Mesothelial cell of epicardium (in vitro differentiated cells): ENCODE data around the gene CDH24. TPM values are rescaled to one million over a fixed set of nuclear protein-coding genes. Genes with fewer than 3 reads are reported as not detected.

Source experiments
- DNase-seq, 2 experiments: peaks; one replicate each; pipeline ENCODE4 v3.0.0; 2021; ENCODE audit warnings: low spot score in 2 of 2; ENCODE audit not compliant: unreplicated experiment in 2 of 2
- H3K27ac Mint-ChIP-seq: 2 replicates; pipeline ENCODE4 v1.8.0; 2021; ENCODE audit warnings: mixed read lengths
- H3K27me3 Mint-ChIP-seq: 2 replicates; pipeline ENCODE4 v1.8.0; 2021; ENCODE audit warnings: low read depth, mixed read lengths
- H3K36me3 Mint-ChIP-seq: 2 replicates; pipeline ENCODE4 v1.8.0; 2021; ENCODE audit warnings: mixed read lengths
- H3K4me1 Mint-ChIP-seq: 2 replicates; pipeline ENCODE4 v1.8.0; 2021; ENCODE audit warnings: mixed read lengths
- H3K4me3 Mint-ChIP-seq: 2 replicates; pipeline ENCODE4 v1.8.0; 2021; ENCODE audit warnings: mild to moderate bottlenecking, moderate library complexity, mixed read lengths
- H3K9me3 Mint-ChIP-seq: 2 replicates; pipeline ENCODE4 v1.8.0; 2021; ENCODE audit warnings: mixed read lengths
- total RNA-seq: library from RNA; stranded (reverse); gene quantifications from 3 replicates; pipeline ENCODE4 v1.2.1, GENCODE V29; 2021
- TF ChIP-seq, protein P1 (sequence below): fragments of 200-600 bp; sonication (generic); IDR thresholded peaks from one replicate; pipeline ENCODE4 v1.5.0; 2021; ENCODE audit warnings: antibody characterized with exemption; ENCODE audit not compliant: unreplicated experiment

The CDH24 gene
- total RNA-seq, 1 donor from 2014 or later, result 30.4 TPM

DNA sequence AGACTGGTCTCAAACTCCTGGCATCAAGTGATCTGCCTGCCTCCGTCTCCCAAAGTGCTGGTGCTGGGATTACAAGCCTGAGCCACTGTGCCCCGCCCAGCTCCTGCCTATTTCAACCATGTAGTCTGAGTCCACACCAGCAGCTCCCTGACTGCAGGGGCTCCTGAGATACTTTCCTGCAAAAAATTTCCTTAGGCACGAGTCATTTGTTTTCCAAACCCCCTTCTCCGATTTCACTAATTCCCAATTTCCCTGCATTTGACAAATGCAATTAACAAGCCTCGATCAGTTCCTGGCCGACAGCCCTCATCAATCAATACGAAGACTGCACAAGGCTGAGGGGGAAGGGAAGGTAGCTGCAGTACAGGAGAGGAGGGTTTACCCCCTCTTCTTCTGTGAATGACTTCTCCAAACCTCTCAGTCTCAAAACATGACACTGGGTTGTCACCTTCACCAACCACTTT lies 32.7 kb downstream of the CDH24 start:
- Mint-ChIP-seq H3K27me3 (no peaks in the 10 kb centered on the region), H3K4me3 (no peak overlapping the region), H3K36me3 (peaks cover 29% of the 10 kb centered on the region), H3K9me3 (no peaks in the 10 kb centered on the region), H3K4me1 (peaks cover 16% of the 10 kb centered on the region), H3K27ac (peak overlapping the region; percentile 41)
- no peak for DNase-seq
- TF ChIP-seq, protein P1, sequence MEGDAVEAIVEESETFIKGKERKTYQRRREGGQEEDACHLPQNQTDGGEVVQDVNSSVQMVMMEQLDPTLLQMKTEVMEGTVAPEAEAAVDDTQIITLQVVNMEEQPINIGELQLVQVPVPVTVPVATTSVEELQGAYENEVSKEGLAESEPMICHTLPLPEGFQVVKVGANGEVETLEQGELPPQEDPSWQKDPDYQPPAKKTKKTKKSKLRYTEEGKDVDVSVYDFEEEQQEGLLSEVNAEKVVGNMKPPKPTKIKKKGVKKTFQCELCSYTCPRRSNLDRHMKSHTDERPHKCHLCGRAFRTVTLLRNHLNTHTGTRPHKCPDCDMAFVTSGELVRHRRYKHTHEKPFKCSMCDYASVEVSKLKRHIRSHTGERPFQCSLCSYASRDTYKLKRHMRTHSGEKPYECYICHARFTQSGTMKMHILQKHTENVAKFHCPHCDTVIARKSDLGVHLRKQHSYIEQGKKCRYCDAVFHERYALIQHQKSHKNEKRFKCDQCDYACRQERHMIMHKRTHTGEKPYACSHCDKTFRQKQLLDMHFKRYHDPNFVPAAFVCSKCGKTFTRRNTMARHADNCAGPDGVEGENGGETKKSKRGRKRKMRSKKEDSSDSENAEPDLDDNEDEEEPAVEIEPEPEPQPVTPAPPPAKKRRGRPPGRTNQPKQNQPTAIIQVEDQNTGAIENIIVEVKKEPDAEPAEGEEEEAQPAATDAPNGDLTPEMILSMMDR, result no peak

DNA sequence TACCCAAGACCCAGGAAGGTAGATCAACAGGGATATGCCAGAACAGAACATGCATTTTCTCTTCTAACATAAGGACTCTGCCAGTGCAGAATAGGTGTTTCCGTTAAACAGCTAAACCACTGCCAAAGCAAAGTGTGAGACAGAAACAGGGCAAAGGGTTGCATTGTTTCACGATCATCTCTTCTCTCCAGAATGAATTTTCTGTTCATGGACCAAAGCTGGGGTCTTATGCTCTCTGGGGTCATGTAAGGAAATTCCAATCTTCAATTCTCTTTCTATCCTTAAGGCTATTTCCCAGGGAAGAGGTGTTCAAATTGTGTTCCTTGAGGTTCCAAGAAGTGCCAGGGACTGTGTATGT lies 33.5 kb downstream of the CDH24 start:
- Mint-ChIP-seq H3K4me3 (no peak overlapping the region), H3K27ac (peak overlapping the region; percentile 61), H3K9me3 (no peaks in the 10 kb centered on the region)

DNA sequence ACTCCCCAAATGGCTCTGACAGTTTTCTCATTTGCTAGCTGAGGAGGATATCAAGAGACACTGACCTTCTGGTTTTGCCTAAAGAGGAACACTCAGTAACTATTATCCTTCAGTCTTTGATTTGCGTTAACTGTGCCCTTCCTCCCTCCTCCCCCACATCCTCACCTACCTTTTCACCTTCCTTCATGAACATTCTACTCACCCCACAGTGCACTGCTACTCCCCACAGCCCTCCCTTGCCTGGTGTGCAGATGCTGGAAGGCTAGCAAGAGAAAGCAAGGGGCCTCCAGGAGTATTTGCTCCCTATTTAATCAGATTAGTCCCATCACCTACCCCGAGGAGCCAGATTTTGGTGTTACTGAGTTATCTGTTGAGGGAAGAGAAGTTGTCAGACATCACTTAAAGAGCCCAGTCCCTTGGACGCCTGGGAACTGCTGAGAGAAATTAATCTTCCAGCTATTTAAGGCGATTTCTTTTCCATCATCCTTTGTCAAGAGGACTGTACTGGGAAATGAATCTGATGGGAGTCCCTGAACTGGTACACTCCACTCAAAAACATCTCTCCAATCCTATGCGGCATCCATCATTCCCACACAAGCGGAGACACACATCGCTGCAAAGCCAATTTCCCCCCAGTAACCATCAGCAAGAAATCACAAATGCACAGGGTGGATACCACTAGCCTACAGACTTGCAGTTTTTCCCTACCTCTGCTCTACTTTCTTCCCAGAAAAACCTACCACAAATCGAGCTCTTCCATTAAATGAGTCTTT lies 34.1 kb downstream of the CDH24 start:
- no peak for DNase-seq
- no peaks in the 10 kb centered on the region for H3K27me3 Mint-ChIP-seq
- H3K4me3 Mint-ChIP-seq, result no peak overlapping the region
- peaks cover 16% of the 10 kb centered on the region for H3K4me1 Mint-ChIP-seq
- H3K27ac Mint-ChIP-seq, result no peak overlapping the region
- H3K36me3 Mint-ChIP-seq, result peaks cover 22% of the 10 kb centered on the region
- H3K9me3 Mint-ChIP-seq, result no peaks in the 10 kb centered on the region
- TF ChIP-seq, protein P1, result no peak

More for the DNA sequence above, 33.5 kb downstream of the CDH24 start:
- Mint-ChIP-seq H3K36me3 (peaks cover 24% of the 10 kb centered on the region), H3K27me3 (no peaks in the 10 kb centered on the region), H3K4me1 (peaks cover 16% of the 10 kb centered on the region)
- no peak for DNase-seq
- TF ChIP-seq, protein P1, result no peak

- Mint-ChIP-seq H3K27me3 (no peaks in the 10 kb centered on the region), H3K27ac (no peak overlapping the region), H3K4me3 (no peak overlapping the region), H3K36me3 (peaks cover 17% of the 10 kb centered on the region), H3K9me3 (no peaks in the 10 kb centered on the region), H3K4me1 (peaks cover 16% of the 10 kb centered on the region)
- no peak for DNase-seq
- TF ChIP-seq, protein P1, result no peak
These were observed 35.4 kb downstream of the CDH24 start for GRCh38 chr14:23021889-23022442.

GRCh38 chr14:23021434-23021833 lies 35.9 kb downstream of the CDH24 start:
- Mint-ChIP-seq H3K27ac (no peak overlapping the region), H3K9me3 (no peaks in the 10 kb centered on the region)

More at GRCh38 chr14:23021434-23021833, 35.9 kb downstream of the CDH24 start:
- Mint-ChIP-seq H3K4me3 (no peak overlapping the region), H3K4me1 (peaks cover 16% of the 10 kb centered on the region), H3K36me3 (peaks cover 17% of the 10 kb centered on the region), H3K27me3 (no peaks in the 10 kb centered on the region)
- no peak for DNase-seq
- TF ChIP-seq, protein P1, result no peak
